ENCODE data around the gene PAK5. TPM values are rescaled to one million over a fixed set of nuclear protein-coding genes. Genes with fewer than 3 reads are reported as not detected.

The PAK5 gene
- total RNA-seq, 1 experiment from 2014 or later, result not detected

DNA sequence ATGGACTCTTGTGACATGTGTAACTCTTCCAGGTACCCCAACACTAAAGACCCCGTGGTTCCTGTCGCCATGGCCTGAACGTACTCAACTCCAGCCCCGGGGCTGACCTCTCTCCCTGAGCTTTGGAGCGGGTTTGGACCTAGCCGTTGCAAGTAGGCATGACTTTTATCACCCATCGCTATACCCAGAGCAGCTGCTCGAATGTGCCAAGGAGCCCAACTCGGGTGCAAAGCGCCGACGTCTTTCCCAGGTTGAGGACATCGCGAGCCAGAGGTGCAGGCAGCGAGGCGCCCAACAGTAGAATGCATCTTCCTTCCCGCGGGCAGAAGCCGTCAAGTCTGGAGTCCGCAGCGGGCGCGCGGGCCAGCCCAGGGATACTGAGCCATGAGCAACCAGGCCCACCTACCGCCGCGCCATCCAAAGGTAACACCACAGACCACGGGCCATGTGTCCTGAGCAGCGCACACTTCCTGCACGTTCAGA, 330.1 kb downstream of the PAK5 start:
- no peak for DNase-seq (ENCODE audit: low read depth, low spot score)
- TF ChIP-seq ZBTB33 (IDR thresholded peaks at IDR 0.05; ENCODE audit: extremely low read depth, insufficient replicate concordance, low read length), result no peak
- TF ChIP-seq, protein P1, sequence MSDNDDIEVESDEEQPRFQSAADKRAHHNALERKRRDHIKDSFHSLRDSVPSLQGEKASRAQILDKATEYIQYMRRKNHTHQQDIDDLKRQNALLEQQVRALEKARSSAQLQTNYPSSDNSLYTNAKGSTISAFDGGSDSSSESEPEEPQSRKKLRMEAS (IDR thresholded peaks at IDR 0.05), result no peak
- TF ChIP-seq, protein P2, sequence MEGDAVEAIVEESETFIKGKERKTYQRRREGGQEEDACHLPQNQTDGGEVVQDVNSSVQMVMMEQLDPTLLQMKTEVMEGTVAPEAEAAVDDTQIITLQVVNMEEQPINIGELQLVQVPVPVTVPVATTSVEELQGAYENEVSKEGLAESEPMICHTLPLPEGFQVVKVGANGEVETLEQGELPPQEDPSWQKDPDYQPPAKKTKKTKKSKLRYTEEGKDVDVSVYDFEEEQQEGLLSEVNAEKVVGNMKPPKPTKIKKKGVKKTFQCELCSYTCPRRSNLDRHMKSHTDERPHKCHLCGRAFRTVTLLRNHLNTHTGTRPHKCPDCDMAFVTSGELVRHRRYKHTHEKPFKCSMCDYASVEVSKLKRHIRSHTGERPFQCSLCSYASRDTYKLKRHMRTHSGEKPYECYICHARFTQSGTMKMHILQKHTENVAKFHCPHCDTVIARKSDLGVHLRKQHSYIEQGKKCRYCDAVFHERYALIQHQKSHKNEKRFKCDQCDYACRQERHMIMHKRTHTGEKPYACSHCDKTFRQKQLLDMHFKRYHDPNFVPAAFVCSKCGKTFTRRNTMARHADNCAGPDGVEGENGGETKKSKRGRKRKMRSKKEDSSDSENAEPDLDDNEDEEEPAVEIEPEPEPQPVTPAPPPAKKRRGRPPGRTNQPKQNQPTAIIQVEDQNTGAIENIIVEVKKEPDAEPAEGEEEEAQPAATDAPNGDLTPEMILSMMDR (IDR thresholded peaks at IDR 0.05 in 2 of 3, conservative IDR thresholded peaks at IDR 0.05 in 1 of 3; ENCODE audit: borderline replicate concordance in 1 of 3, insufficient read depth in 1 of 3, low read depth in 2 of 3, low read length in 2 of 3), result no peak
- TF ChIP-seq POLR2AphosphoS5 (IDR thresholded peaks at IDR 0.05; ENCODE audit: low read depth, low read length), result no peak
- TF ChIP-seq YY1 (IDR thresholded peaks at IDR 0.05; ENCODE audit: extremely low read depth, insufficient replicate concordance, low read depth, low read length), result no peak
- TF ChIP-seq SIN3A (IDR thresholded peaks at IDR 0.05; ENCODE audit: low read depth), result no peak
- TF ChIP-seq EZH2 (IDR thresholded peaks at IDR 0.05), result no peak
- ChIA-PET RAD21 (ENCODE audit: low non-redundant PET in 1 of 2, low total read pairs in 2 of 2, uncharacterized antibody in 2 of 2, unreplicated experiment in 2 of 2) (no interaction called here), CTCF (no interaction called here), POLR2A (no interaction called here)
- no peak overlapping the region for H2AFZ ChIP-seq (ENCODE audit: low read depth, low read length, poor library complexity, severe bottlenecking)
- H3K4me3 ChIP-seq (replicated peaks in 1 of 2; ENCODE audit: low read depth in 1 of 2, low read length in 2 of 2), result no peak overlapping the region
- no peak overlapping the region for H3K9ac ChIP-seq (ENCODE audit: low read length)
- no peak for ATAC-seq
- H3K36me3 ChIP-seq (ENCODE audit: control insufficient read depth in 1 of 2, insufficient read depth in 2 of 2, low read length in 2 of 2), result no peaks in the 10 kb centered on the region
- H3K9me3 ChIP-seq (ENCODE audit: control insufficient read depth in 1 of 2, insufficient read depth in 1 of 2, low read depth in 1 of 2, low read length in 2 of 2), result no peaks in the 10 kb centered on the region
- no peak overlapping the region for H3K27ac ChIP-seq (ENCODE audit: low read depth, low read length)
- BruUV-seq (replicated peaks), result no TSS peak
- H4K20me1 ChIP-seq (ENCODE audit: insufficient read depth), result no peaks in the 10 kb centered on the region; the same call in 1 of the 2 replicates
- H3K4me1 ChIP-seq (ENCODE audit: control insufficient read depth in 1 of 2, insufficient read depth in 2 of 2, low read length in 2 of 2), result no peaks in the 10 kb centered on the region
- intact Hi-C loops (cut with micrococcal nuclease), result no loop called here
- peaks cover 16% of the 10 kb centered on the region; the same call in 1 of the 2 replicates for H3K27me3 ChIP-seq (ENCODE audit: insufficient read depth, low read length)
- no peaks in the 10 kb centered on the region for H3K79me2 ChIP-seq (ENCODE audit: insufficient read depth, low read length)
- no peaks in the 10 kb centered on the region for H3K9me2 ChIP-seq (ENCODE audit: insufficient read depth)
- H3K4me2 ChIP-seq (ENCODE audit: low read length), result no peak overlapping the region
